CD14-positive monocyte (primary cell): ENCODE measurements around the gene YWHAB. TPM values are rescaled to one million over a fixed set of nuclear protein-coding genes. Genes with fewer than 3 reads are reported as not detected.
"Not testable (repeated sequence)": the region's sequence is repeated elsewhere in the genome, so short reads cannot be mapped to it uniquely, and the experiment has no call there.

Source experiments
- DNase-seq, 3 donors: peaks; one replicate each; pipeline ENCODE4 v3.0.0-alpha.2; 2011 to 2022
- H2AFZ ChIP-seq: 2 replicates; pipeline ENCODE4 v1.6.0; 2012; ENCODE audit warnings: mild to moderate bottlenecking, low read depth, low read length, inconsistent platforms; ENCODE audit not compliant: insufficient read depth, poor library complexity, severe bottlenecking
- H3K27ac ChIP-seq, 2 donors: 1 replicate in 1 of 2; 2 replicates in 1 of 2; pipeline ENCODE4 v1.5.1; 2012 to 2013; ENCODE audit warnings: low read length in 2 of 2, control low read depth in 1 of 2, inconsistent platforms in 1 of 2, low read depth in 1 of 2, mild to moderate bottlenecking in 1 of 2
- H3K27me3 ChIP-seq, 2 donors: one replicate each; pipeline versions ENCODE4 v1.6.0 to v1.6.1; 2011 to 2013; ENCODE audit warnings: low read length in 2 of 2; ENCODE audit not compliant: control insufficient read depth in 2 of 2, insufficient read depth in 2 of 2
- H3K36me3 ChIP-seq, 2 donors: replicated peaks in 1 of 2; 1 replicate in 1 of 2; 2 replicates in 1 of 2; pipeline versions ENCODE4 v1.5.1 to v1.6.1; 2012 to 2013; ENCODE audit warnings: low read length in 2 of 2, control low read depth in 1 of 2, inconsistent platforms in 1 of 2, mild to moderate bottlenecking in 1 of 2; ENCODE audit not compliant: insufficient read depth in 2 of 2, control insufficient read depth in 1 of 2
- H3K4me1 ChIP-seq, 2 donors: 1 replicate in 1 of 2; 2 replicates in 1 of 2; pipeline versions ENCODE4 v1.5.1 to v1.6.1; 2012 to 2013; ENCODE audit warnings: low read length in 2 of 2, control low read depth in 1 of 2, inconsistent platforms in 1 of 2, mild to moderate bottlenecking in 1 of 2, moderate library complexity in 1 of 2; ENCODE audit not compliant: insufficient read depth in 2 of 2, control insufficient read depth in 1 of 2
- H3K4me2 ChIP-seq: replicated peaks from 2 replicates; pipeline ENCODE3; 2012; ENCODE audit warnings: low read length, moderate library complexity, mild to moderate bottlenecking; ENCODE audit not compliant: poor library complexity, severe bottlenecking; ENCODE audit errors: extremely low read depth
- H3K4me3 ChIP-seq, 3 experiments: fragments of 200-600 bp in 1 of 3; sonication (generic) in 1 of 3; replicated peaks in 1 of 3; 1 replicate in 2 of 3; 2 replicates in 1 of 3; pipeline ENCODE4 v1.5.1; 2011 to 2013; ENCODE audit warnings: low read length in 3 of 3, mild to moderate bottlenecking in 3 of 3, control low read depth in 2 of 3, low read depth in 2 of 3, inconsistent platforms in 1 of 3, moderate library complexity in 1 of 3
- H3K79me2 ChIP-seq: 2 replicates; pipeline ENCODE4 v1.6.0; 2012; ENCODE audit warnings: mild to moderate bottlenecking, control low read depth, inconsistent platforms, low read length, moderate library complexity; ENCODE audit not compliant: insufficient read depth
- H3K9ac ChIP-seq: 2 replicates; pipeline ENCODE4 v1.6.0; 2017; ENCODE audit warnings: low read length, mild to moderate bottlenecking; ENCODE audit not compliant: insufficient read depth, poor library complexity, severe bottlenecking
- H3K9me3 ChIP-seq, 2 donors: replicated peaks in 1 of 2; 1 replicate in 1 of 2; 2 replicates in 1 of 2; pipeline versions ENCODE4 v1.5.1 to v1.6.1; 2012 to 2013; ENCODE audit warnings: low read length in 2 of 2, control low read depth in 1 of 2; ENCODE audit not compliant: control insufficient read depth in 1 of 2, insufficient read depth in 1 of 2
- H4K20me1 ChIP-seq: 2 replicates; pipeline ENCODE4 v1.6.0; 2012; ENCODE audit warnings: mild to moderate bottlenecking, low read length, control low read depth, moderate library complexity; ENCODE audit not compliant: insufficient read depth
- H3K27ac Mint-ChIP-seq, 7 donors: one replicate each; pipeline ENCODE4 v1.8.0; 2020; ENCODE audit warnings: mild to moderate bottlenecking in 7 of 7, mixed read lengths in 7 of 7, moderate library complexity in 6 of 7, inconsistent platforms in 2 of 7
- H3K27me3 Mint-ChIP-seq, 3 donors: one replicate each; pipeline ENCODE4 v1.8.0; 2021 to 2022; ENCODE audit warnings: low read depth in 3 of 3, mild to moderate bottlenecking in 3 of 3, mixed read lengths in 3 of 3, moderate library complexity in 3 of 3, inconsistent platforms in 1 of 3
- H3K36me3 Mint-ChIP-seq, 2 donors: one replicate each; pipeline ENCODE4 v1.8.0; 2020; ENCODE audit warnings: mixed read lengths in 2 of 2, inconsistent platforms in 1 of 2, mild to moderate bottlenecking in 1 of 2
- H3K4me1 Mint-ChIP-seq: one replicate; pipeline ENCODE4 v1.8.0; 2020; ENCODE audit warnings: mild to moderate bottlenecking, mixed read lengths
- H3K4me3 Mint-ChIP-seq, 2 donors: one replicate each; pipeline ENCODE4 v1.8.0; 2020; ENCODE audit warnings: mild to moderate bottlenecking in 2 of 2, mixed read lengths in 2 of 2, moderate library complexity in 1 of 2
- H3K9me3 Mint-ChIP-seq, 7 donors: one replicate each; pipeline ENCODE4 v1.8.0; 2020 to 2022; ENCODE audit warnings: mixed read lengths in 7 of 7, mild to moderate bottlenecking in 6 of 7, moderate library complexity in 6 of 7, inconsistent platforms in 2 of 7
- WGBS: methylation state at CpG from one replicate; pipeline ENCODE4 v1.1.5; 2013; ENCODE audit warnings: missing lambda C conversion rate; ENCODE audit not compliant: insufficient coverage; 5-methylcytosine and 5-hydroxymethylcytosine counted together
- intact Hi-C, 2 donors: fragments of 100-400 bp; cut with micrococcal nuclease; formaldehyde crosslinking; loops; one replicate each; pipeline versions ENCODE4 v1.15.0 to v1.15.1; 2023
- polyA plus RNA-seq, 3 donors: library from polyadenylated mRNA; depleted of rRNA in 1 of 3; unstranded in 2 of 3; stranded (reverse) in 1 of 3; fragments of 300-500 nt in 2 of 3; fragments of >200 nt in 1 of 3; fragmentation: Illumina TruSeq in 2 of 3; gene quantifications; 1 replicate in 2 of 3; 2 replicates in 1 of 3; pipeline ENCODE4 v1.2.3, GENCODE V29; 2012 to 2021
- TF ChIP-seq, protein P1 (sequence below): fragments of 200-600 bp; IDR thresholded peaks from one replicate; pipeline ENCODE4 v1.8.0; 2022; ENCODE audit warnings: antibody characterized with exemption, mild to moderate bottlenecking

The YWHAB gene
- polyA plus RNA-seq, 3 donors = 126 to 654 (median 504) TPM

DNA sequence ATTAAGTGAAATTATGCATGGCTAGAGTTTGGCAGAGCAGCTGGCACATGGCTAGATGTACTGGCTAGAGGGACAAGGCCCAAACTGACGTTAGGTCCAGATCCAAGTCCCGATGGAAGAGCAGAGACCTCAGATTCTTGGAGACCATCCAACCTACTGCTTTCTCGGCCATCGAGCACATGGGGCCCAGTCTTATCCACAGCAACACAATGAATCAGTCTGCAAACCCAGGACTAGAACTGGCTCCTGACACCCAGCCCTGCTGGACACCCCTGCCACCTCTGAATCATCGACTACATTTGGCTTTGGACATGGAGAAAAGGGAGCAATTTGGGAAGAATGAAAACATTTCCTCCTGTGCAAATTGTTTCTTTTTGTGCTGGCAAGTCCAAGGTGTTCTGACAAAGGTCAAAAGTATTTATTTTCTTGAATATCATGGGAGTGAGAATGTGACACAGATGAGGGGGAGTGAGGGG, 23.9 kb upstream of the YWHAB start:
- TF ChIP-seq, protein P1, sequence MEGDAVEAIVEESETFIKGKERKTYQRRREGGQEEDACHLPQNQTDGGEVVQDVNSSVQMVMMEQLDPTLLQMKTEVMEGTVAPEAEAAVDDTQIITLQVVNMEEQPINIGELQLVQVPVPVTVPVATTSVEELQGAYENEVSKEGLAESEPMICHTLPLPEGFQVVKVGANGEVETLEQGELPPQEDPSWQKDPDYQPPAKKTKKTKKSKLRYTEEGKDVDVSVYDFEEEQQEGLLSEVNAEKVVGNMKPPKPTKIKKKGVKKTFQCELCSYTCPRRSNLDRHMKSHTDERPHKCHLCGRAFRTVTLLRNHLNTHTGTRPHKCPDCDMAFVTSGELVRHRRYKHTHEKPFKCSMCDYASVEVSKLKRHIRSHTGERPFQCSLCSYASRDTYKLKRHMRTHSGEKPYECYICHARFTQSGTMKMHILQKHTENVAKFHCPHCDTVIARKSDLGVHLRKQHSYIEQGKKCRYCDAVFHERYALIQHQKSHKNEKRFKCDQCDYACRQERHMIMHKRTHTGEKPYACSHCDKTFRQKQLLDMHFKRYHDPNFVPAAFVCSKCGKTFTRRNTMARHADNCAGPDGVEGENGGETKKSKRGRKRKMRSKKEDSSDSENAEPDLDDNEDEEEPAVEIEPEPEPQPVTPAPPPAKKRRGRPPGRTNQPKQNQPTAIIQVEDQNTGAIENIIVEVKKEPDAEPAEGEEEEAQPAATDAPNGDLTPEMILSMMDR = no peak
- no peak overlapping the region for H3K27ac ChIP-seq
- peaks cover 6 to 8% of the 10 kb centered on the region in 2 donors for H3K9me3 ChIP-seq
- WGBS = 81% methylated on average over 4 of the region's 5 CpGs
- H3K36me3 ChIP-seq = no peaks in the 10 kb centered on the region
- Mint-ChIP-seq H3K4me3 (no peak overlapping the region), H3K27me3 (peaks cover 3 to 13% (median 3%) of the 10 kb centered on the region in 3 donors), H3K4me1 (peaks cover 4% of the 10 kb centered on the region), H3K27ac (no peak overlapping the region), H3K9me3 (peaks cover 7 to 12% (median 8%) of the 10 kb centered on the region in 7 donors), H3K36me3 (no peaks in the 10 kb centered on the region)
- H3K9ac ChIP-seq = no peak overlapping the region
- no peak for DNase-seq
- intact Hi-C loops = loop anchor here in 1 of 2 donors (10.0 kb wide), 2 partner anchors 477 to 647 kb away; partner anchors contain the start of gene OSER1
- H3K4me3 ChIP-seq = no peak overlapping the region
- no peaks in the 10 kb centered on the region for H3K27me3 ChIP-seq
- H4K20me1 ChIP-seq = no peaks in the 10 kb centered on the region
- peaks cover 0 to 4% of the 10 kb centered on the region in 2 donors for H3K4me1 ChIP-seq
- H3K79me2 ChIP-seq = no peaks in the 10 kb centered on the region
- no peak overlapping the region for H3K4me2 ChIP-seq
- H2AFZ ChIP-seq = no peak overlapping the region

DNA sequence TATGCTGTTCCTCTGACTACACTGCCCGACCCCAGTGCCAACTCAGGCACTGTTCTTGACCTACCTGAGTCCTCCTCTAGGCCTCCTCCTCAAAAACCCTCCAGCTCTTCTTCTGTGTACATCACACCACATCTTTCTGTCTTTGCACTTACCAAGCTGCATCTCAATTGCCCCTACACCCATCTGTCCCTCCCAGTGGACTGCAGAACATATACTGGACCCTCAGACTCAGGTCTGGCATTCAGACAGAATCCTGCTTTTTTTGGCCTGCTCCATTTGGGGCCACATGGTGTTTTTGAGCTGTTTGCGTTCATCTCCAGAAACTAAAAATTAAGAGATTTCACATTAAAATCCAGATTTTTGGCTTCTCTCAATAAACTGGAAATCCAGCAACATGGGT, 23.2 kb upstream of the YWHAB start:
- Mint-ChIP-seq H3K27ac (no peak overlapping the region), H3K4me3 (no peak overlapping the region), H3K4me1 (peaks cover 11% of the 10 kb centered on the region), H3K9me3 (peaks cover under 1 to 5% (median 1%) of the 10 kb centered on the region in 7 donors), H3K36me3 (no peaks in the 10 kb centered on the region), H3K27me3 (peaks cover 3 to 11% (median 5%) of the 10 kb centered on the region in 3 donors)
- no peak overlapping the region for H2AFZ ChIP-seq
- no peak overlapping the region for H3K9ac ChIP-seq
- intact Hi-C loops = loop anchor here in 1 of 2 donors (10.0 kb wide), 2 partner anchors 477 to 647 kb away; partner anchors contain the start of gene OSER1
- WGBS = 86% methylated on average over 2 of the region's 2 CpGs
- TF ChIP-seq, protein P1 = no peak
- no peaks in the 10 kb centered on the region for H4K20me1 ChIP-seq
- peaks cover 0 to 1% of the 10 kb centered on the region in 2 donors for H3K9me3 ChIP-seq
- no peak for DNase-seq
- no peak overlapping the region for H3K27ac ChIP-seq
- no peaks in the 10 kb centered on the region for H3K36me3 ChIP-seq
- H3K27me3 ChIP-seq = no peaks in the 10 kb centered on the region
- no peak overlapping the region for H3K4me2 ChIP-seq
- no peaks in the 10 kb centered on the region for H3K79me2 ChIP-seq
- no peak overlapping the region for H3K4me3 ChIP-seq
- peaks cover 2 to 9% of the 10 kb centered on the region in 2 donors for H3K4me1 ChIP-seq

DNA sequence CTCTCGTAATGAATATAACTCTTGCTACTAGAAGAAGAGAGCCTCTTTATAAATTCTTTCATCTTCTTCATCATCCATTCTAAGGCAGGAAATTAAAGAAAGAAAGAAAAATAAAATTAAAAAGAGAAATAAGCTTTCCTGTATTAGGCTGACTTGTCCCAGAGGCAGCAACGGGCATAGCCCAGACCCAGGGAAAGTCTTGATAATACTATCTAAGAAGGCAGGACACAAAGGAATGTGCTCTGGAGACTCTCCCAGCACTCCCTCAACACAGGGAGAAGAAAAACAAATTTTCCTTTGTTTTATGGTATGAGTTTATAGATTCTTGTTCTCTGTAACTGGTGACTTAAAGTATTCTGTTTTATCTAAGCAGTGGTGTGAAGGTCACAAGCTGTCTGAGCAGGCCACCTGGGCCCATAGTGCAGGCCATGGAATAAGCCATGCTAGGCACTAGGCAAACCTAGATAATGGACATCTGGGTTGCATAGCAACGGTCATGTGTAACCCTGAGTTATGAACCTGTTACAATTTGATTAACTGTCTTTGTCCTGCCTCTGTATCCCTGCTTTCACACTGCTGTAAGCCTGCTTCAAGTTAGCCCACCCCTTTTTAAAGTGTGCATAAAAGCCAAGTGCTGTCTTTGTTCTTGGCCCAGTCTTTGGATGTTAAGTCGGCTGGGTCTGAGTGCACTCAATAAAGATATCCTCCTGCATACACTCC, 22.0 kb upstream of the YWHAB start:
- H2AFZ ChIP-seq, H3K36me3 ChIP-seq, H3K4me3 Mint-ChIP-seq, H3K27ac ChIP-seq, H3K4me3 ChIP-seq, H3K79me2 ChIP-seq, H3K9me3 Mint-ChIP-seq, DNase-seq, H3K4me2 ChIP-seq, H3K9me3 ChIP-seq, H3K9ac ChIP-seq, H4K20me1 ChIP-seq, H3K27ac Mint-ChIP-seq, H3K27me3 ChIP-seq, H3K36me3 Mint-ChIP-seq: not testable (repeated sequence)
- Mint-ChIP-seq H3K27me3 (peaks cover 3 to 14% (median 3%) of the 10 kb centered on the region in 3 donors), H3K4me1 (peaks cover 16% of the 10 kb centered on the region)
- H3K4me1 ChIP-seq = peaks cover 6 to 12% of the 10 kb centered on the region in 2 donors
- intact Hi-C loops = loop anchor here in 1 of 2 donors (10.0 kb wide), 2 partner anchors 479 to 649 kb away; partner anchors contain the start of gene OSER1
- WGBS = 100% methylated on average over 2 of the region's 4 CpGs
